ENCODE measurements around the gene EGLN1.

EGLN1 gene

GRCh38 chr1:231324660-231325059 is 97.4 kb downstream of the EGLN1 start:
- no peak for DNase-seq

- DNase-seq = no peak
Observed at GRCh38 chr1:231322880-231323530, 99.1 kb downstream of the EGLN1 start.

- no peak for DNase-seq
Observed at GRCh38 chr1:231319080-231319479, 103.0 kb downstream of the EGLN1 start.

- DNase-seq = no peak
Observed at GRCh38 chr1:231318568-231318967, 103.5 kb downstream of the EGLN1 start.

DNA sequence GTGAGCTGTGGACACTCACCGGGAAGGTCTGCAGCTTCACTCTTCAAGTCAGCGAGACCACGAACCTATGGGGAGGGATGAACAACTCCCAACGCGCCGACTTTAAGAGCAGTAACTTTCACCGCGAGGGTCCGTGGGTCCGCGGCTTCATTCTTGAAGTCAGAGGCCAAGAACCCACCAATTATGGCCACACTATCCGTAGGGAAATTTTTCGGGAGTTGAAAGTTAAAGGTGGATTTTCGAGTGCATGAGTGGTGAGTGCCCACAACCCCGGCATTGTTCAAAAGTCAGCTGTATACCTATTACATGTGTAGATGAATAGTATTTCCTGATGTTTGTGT is 104.1 kb downstream of the EGLN1 start:
- no peak for DNase-seq

DNA sequence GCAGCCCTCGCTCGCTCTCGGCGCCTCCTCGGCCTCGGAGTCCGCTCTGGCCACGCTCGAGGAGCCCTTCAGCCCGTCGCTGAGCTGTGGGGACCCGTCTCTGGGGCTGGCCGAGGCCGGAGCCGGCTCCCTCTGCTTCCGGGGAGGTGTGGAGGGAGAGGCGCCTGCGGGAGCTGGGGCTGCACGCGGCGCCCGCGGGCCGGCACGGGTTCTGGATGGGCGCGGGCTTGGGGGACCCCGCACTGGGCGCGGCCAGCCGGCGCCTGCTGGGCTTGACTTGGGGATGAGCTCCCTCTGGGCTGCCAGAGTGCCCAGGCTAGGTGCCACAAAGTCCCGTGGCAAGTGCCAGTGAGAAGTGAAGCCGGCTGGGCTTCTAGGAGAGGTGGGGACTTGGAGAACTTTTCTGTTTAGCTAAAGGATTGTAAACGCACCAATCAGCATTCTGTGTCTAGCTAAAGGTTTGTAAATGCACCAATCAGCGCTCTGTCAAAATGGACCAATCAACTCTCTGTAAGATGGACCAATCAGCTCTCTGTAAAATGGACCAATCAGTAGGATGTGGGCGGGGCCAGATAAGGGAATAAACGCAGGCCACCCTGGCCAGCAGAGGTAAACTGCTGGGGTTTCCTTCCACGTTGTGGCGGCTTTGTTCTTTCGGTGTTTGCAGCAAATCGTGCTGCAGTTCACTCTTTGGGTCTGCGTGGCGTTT is 104.6 kb downstream of the EGLN1 start:
- no peak for DNase-seq

DNA sequence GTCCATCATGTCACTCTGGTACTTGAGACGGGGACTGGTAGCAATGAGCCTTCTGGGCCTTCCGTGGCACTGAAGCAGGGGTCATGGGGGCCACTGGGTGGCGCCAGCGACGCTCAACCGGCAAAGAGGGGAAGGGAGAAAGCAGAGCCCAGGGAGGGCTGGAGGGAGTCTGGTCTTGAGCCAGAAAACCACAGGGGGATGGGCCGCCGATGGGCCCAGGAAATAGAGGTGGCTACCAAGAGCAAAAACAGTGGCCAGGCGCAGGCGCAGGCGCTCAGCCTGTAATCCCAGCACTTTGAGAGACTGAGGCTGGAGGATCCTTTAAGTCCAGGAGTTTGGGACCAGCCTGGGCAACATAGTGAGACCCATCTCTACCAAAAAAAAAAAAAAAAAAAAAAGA is 106.2 kb downstream of the EGLN1 start:
- DNase-seq = peak in 3 of 4 experiments; percentile 2 to 19 (median 7)

All from activated naive CD4-positive, alpha-beta T cell (primary cell).